Measurements from ENCODE around the gene IL17D.
"Not testable (repeated sequence)": the region's sequence is repeated elsewhere in the genome, so short reads cannot be mapped to it uniquely, and the experiment has no call there.

The IL17D gene, protein sequence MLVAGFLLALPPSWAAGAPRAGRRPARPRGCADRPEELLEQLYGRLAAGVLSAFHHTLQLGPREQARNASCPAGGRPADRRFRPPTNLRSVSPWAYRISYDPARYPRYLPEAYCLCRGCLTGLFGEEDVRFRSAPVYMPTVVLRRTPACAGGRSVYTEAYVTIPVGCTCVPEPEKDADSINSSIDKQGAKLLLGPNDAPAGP

DNA sequence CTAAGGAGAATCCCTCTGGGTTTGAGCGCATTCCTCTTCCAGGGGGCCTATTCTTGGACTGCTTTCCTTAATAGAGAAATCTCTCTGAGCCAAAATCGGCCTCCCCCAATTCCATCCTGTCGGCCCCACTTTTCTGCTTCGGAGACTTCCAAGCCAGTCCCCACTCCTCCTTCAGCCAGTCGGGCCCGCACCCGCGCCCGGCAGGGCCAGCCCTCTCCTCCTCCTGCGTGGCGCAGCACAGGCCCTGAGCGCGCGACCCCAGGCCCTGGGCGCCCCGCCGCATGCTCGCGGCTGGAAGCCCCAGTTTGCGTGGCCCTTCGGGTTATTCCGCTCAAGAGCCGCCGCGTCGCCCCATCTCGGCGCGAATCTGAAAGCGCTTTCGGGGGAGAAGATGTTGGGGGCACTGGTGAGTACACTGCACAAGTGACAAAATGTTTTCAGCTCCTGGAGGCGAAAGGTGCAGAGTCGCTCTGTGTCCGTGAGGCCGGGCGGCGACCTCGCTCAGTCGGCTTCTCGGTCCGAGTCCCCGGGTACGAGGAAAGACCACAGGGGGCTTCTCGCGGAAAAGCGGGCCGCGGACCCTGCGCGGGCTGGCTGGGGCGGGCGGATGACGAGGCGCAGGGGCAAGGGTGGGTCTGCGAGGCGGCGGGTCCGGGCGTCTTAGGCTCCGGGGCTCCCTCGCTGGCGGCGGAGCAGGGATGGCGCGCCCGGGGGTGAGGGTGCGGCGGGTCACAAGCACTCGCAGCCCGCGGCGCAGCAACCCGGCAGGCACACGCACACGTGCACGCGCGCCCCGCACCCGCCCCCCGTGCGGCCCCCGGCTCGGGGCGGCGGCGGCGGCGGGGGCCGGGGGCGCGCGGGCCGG is at the start of gene IL17D:
Gene IL17D, plus strand, starts transcription at position 785 of the 865 bp plus-strand sequence. CDS start 303 bp downstream, outside the sequence.
- DNase-seq = no peak

DNA sequence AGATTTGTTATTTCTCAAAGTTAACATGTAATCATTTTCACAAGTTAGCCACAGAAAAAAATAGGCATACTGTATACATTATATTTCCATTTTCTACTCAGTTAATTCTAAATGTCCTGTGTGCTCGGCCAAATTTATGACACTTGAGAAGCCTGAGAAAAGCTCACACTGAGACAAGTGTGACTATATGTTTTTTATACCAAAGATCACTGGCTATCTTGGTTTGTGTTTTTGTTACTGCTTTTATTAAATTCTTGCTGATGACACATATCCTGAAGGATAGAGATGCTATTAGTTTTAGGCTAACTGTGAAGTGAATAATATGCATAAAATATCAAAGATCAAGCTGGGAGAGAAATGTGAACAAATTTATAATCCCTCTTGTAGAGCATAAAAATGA is 49.3 kb upstream of the IL17D start:
- no peak for DNase-seq

DNA sequence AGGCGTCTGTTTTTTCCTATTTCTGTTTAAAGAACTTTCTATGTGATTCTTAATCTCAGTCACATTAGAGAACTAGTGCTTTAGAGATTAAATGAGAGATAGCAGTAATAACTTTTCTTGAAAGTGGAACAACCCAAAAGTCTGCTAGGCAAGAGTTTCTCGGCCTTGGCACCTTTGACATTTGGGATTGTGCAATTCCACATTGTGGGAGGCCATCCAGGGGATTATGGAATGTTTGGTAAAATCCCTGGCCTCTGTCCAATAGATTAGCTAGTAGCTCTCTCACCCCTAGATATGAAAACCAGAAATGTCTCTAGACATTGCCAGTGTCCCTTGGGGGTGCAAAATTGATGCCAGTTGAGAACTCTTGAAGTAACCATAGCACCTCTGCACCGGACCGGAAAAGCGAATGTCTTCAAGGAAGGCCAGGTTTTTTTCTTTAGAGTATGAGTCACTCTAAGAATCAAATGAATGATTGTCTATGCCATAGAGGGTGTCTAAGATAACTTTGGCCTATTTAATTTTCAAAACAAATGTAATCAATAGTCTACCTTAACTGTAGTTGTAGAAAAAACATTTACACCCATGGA is 45.0 kb upstream of the IL17D start:
- no peak for DNase-seq

DNA sequence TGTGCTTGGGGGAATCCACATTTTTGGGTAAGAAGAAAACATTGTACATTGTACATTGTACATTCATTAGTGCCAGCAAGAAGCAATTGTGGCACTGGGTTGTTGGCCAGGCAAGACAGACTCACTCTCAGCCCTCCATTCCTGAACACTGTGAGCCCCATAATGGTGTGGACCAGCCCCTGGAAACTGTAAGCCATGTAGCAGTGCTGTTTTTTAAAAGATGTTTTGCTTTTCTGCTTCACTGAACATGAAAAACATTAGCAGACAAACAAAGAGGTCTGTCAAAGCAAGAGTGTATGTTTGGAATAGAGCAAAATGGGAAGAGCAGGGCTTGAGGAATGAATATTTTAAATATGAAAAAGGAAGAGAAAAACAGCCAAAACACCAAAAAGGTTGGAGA is 39.1 kb upstream of the IL17D start:
- no peak for DNase-seq

DNA sequence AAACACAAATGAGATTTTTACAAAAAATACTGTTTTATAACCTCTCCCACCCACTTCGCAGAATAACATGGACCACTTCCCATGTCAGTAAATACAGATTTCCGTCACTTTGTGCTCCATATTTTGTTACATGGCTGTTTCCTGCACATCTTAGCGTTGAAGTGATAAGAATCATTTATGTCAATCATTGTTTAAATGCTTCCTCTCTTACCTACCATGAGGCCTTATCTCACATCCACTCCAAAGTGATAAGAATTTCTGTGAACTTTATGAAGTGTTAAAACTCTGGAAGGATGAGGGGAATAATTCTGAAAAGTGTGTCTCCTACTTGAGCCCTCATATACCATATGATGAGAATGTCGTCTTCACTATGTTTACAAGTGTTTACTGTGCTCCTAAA is 36.6 kb upstream of the IL17D start:
- DNase-seq = no peak

DNA sequence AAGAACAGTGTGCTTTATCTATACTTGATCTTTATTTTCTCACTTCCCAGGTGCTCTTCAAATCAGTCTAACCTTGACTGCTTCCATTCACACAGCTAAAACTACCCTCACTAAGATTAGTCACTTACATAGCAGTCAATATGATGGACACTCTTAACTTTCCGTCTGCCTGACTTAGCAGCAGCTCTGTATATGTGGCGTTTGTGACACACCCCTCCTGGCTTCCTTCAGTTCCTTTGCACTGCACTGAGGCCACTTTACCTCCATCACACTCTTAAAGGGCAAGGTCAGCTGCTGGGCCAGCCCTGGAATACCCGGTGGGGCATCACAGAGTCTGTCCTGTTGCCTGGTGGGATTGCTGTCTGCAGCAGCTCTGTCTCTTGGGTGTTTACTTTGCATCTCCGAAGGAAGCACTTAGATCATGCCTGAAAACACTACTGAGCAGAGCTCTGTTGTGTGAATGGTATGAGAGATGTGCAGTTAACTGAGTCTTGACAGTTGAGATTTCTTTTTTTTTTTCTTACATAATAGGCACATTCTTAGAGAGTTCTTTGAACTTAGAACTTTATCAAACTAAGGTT is 35.6 kb upstream of the IL17D start:
- DNase-seq = no peak

DNA sequence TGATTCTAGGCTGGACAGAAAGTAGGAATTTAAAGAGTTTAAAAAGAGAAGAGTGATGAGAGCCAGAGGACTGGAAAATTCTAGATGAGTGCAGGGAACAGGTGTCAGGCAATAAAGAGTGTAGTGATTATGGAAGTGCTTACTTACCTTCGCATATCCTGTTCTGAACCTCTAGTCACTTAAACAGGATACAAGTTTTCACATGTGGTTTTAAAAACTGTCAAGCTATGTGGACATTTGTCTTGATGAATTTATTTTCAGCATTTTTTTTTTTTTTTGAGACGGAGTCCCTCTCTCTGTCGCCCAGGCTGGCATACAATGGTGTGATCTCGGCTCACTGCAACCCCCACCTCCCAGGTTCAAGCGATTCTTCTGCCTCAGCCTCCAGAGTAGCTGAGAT is 34.3 kb upstream of the IL17D start:
- DNase-seq = no peak

DNA sequence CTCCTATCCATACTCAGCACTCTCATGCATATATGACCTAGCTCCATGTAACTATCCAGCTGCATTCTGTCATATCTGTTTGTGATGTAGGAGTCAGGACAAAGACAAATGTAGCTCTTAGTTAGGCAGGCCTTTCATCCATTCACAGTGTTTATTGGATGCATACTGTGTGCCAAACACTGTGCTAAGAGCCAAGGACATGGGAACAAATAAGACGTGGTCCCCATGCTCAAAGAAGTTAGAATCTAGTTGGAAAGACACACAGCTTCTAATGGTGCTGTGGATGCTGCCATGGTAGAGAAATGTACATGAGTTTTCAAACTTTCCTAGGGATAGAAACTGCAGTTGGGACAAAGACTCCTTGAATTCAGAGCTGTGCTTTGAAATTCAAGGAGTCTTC is 31.7 kb upstream of the IL17D start:
- no peak for DNase-seq

DNA sequence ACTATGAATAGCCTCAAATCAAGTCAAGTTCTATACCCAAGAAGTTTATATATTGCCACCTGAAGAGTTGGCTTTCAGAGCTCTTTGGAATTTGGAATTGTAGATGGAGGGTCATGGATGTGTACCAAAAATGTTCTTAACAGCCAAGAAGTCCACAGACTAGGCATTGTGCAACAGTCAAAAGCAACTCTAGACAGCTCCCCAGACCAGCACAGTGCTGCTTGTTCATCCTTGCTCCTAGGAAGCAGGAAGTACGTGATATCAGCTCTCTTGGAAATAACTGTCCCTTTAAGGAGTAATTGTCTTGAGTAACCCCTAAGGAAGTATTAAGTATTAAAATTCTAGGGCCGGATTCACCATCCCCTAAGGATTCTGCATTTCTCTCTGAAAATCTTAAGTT is 30.7 kb upstream of the IL17D start:
- DNase-seq = no peak

DNA sequence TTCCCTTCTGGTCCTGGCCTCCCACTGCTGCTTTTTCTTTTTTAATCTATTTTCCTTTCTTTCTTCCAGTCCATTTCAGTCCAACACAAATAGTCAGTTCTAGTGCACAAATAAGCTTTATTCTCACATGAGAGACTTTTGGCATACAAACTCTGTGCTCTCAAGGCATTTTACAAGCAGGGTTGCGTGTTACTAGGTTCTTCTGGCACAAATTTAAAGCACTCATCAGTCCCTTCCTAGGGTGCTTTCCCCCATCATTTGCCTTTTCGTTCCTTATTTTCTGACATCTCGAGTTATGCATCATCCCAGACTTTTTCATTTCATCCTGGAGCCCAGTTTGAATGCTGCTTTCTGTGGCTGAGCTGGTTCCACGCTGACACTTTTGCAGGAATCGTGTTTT is 29.8 kb upstream of the IL17D start:
- no peak for DNase-seq

DNA sequence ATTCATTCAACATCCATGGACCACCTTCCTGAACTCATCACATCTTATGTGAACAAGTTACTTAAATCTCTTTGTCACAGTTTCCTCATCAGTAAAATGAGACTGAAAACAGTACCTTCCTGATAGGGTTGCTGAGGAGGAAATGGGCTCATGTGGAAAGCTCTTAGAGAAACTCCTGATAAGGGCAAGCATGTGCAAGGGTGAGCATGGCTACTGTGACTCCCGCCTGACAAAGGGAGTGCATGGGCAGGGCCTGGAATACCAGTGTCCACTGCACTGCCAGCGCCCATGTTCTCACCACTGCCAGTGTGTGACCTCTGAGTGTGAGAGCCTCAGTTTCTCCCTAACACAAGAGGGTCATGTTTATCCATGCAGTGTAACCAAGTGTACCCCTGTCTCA is 27.3 kb upstream of the IL17D start:
- DNase-seq = no peak

DNA sequence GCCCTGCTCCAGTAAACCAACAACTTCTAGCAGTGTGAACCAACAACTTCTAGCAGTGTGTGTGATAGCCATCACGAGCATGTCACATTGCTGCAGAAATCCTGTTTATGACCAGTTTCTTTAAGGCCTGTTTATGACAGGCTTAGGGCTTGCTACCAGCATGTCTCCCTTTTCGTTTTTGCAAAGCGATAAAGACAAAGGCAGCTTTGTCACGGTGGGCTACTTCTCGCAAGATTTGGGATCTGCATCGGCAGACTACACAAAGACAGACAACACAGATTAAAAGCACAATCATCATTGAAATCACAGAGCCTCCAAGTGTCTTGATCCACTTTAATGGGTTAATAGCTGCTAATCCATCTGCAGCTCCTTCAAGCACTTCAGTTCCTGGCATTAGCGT is 24.9 kb upstream of the IL17D start:
- DNase-seq = not testable (repeated sequence)

DNA sequence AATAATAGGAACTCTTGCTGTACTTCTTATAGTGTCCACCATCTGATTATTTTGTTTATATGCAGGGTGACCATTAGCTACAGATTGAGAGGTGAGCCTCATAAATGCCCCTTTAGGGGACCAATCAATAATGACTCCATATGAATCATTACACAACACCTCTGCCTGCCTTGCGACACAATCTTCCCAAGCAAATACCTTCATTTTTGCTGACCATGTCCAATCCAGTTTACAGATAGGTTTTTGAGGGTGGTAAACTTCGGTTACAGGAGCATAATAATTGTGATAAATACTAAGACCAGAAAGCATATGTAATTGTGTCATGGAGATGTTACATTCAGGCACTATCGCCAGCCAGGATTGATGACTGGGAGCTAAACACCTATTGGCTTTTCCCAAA is 23.6 kb upstream of the IL17D start:
- DNase-seq = no peak

DNA sequence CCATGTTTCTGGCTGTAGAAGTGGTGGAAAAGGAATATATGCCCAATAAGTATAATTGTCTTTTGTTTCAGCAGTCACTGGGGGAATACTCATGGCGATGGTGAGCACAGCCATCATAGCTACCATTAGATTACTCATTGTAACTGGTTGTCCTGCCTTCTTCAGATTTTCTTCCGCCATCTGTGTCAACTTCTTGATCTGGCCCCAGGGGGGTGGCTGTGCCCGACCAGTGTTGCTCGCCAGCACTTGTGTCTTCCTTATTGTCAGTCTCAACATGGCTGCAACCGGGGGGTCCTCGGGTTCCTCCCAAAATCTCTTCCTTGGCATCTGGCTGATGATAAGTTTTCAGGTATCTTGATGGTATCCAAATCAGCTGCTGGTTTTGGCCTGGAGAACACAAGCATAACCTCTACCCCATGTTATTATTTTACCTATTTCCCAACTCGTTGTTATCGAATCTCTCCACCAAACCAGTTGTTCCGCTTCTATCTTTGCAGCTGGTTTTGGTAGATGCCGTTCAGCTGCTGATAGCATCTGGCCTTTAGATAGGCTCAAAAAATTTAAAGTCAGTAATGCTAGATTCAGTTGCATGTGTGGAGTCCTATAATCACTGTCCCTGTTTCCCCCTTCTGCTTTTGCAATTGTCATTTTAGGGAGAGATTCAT is 23.0 kb upstream of the IL17D start:
- DNase-seq = no peak

DNA sequence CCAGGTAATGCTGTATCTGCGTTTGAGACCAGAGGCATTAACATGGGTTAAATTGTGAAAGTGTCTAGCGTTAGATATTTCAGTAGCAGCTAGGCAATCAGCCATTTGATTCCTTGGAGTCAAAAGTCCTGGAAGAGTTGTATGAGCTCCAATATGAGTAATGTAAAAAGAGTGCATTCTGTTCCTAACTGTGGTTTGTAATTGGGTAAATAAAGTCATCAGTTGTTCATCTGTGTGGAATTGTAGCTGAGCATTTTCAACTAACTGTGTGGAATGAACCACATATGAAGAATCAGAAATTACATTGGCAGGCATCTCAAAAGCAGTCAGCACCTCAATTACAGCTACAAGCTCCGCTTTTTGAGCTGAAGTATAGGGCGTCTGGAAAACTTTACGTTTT is 22.0 kb upstream of the IL17D start:
- DNase-seq = not testable (repeated sequence)

DNA sequence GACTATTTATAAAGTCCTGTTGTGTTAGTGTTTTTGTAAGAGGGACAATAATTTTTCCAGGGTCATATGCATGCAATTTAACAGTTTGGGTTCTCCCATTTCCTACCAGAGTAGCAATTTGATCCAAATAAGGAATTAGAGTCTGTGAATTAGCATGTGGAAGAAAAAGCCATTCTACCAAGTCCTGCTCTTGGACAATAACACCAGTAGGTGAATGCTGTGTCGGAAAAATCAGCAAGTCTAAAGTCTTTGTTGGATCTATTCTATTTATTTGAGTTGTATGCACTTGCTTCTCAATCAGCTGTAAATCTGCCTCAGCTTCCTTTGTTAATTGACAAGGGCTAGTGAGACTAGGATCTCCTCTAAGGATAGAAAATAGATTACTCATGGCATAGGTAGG is 21.4 kb upstream of the IL17D start:
- DNase-seq = no peak

DNA sequence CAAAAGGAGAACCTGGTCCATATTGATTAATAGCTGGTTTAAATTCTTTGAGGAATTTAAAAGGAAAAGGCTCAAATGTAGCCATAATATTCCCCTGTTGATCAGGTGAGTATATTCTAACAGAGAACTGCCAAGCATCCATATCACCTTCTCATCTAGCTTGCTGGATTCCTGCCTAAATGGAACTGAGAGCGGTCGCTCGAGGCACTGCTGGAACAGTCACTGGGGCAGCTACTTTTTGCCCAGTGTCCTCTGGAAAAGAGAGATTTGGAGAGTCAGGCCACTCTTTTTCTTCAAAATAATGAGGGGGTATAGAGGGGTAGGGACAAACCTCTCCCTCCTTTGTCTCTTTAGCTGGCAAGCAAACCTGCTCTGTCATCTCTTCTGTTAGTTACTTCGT is 19.5 kb upstream of the IL17D start:
- no peak for DNase-seq

DNA sequence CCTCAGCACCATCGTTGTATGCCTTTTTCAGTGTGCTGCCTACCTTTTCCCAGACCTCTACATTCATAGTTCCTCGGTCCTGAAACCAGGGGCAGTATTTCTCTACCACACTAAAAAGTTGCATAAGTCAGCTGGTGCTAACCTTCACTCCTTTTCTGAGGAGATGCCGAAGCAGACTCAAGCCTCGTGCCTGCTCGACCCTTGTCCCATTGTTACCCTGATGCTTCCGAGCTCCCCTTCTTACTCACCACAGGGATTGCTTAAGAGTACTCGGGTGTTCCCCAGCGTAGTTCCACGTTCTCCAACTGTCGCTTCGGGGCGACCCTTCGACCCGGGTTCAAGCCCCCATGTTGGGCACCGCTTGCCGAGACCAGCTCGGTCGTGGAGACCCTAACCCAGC is 19.0 kb upstream of the IL17D start:
- DNase-seq = no peak

DNA sequence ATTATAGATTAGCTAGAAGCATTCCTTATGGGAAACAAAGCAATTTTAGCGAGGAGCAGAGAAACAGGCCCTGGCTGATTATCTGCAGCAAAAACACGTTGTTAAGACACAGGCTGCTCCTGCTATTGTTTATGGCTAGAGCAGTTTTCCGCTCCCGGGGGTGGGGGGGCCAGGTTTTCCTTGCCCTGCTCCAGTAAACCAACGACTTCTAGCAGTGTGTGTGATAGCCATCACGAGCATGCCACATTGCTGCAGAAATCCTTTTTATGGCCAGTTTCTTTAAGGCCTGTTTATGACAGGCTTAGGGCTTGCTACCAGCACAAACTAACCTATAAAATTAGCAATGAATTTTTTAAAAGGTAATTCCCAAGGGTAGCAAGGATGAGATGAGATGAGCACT is 18.4 kb upstream of the IL17D start:
- DNase-seq = no peak

DNA sequence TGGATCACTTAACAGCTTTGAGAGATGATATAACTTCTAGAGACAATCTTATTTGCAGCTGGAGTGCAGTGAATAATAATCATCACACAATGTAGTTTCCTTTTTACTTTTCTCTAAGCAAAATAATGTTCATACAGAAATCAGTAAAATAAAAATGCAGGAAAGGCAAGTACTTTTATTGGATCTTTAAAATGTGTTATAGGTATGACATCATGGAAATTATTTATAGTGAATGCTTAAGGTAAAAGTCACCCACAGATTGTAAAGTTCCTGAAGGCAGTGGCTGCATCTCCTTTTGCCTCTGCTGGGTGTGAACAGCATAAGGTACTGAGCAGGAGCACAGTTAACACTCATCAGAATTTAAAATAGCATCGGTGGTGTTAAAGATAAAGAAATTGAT is 17.3 kb upstream of the IL17D start:
- DNase-seq = no peak

DNA sequence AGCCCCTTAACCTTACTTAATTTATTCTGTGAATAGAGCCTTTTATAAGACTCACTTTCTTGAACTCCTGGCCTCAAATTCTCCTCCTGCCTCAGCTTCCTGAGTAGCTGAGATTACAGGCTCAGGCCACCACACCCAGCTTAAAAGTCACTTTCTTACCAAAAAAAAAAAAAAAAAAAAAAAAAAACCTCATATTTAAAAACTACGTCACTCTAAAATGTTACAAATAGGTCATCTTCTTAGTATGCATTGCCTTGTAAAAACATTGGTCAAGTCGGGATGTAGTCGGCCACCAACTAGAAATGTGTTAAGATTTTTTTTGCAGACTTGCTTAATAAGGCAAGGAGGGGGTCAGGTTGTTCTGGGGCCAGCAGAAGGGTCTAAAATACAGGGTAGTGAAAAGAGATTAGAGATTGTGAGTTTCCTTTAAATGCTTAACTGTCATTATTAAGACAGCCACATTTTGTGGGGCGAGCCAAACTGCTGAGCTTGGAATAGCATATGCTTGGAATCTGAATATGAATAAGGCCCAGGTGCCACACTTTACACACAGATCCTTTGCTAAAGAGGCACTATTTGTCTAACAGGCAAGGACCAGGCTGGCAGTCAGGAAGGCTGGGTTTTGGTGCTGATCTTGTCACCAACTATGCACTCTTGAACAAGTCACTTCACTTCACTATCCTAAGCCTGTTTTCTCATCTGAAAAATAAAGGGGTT is 16.5 kb upstream of the IL17D start:
- DNase-seq = no peak

DNA sequence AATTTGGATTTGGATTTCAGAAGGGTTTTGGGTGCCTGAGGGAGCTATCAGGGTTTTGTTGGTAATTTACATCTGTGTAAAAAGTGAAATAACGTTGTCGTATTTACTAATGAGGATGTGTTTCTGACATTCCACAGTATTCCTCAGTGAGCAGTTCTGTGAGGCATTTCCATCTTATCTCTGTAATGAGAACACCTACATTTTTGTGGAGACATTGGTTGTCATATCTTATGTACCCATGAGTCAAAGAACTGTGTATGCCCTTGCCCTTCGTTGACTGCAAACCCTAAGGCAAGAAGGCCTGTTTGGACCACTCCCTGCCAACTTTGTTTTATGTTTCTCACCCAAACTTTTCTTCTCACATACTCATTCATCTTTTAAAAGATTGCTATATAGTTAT is 14.2 kb upstream of the IL17D start:
- no peak for DNase-seq

DNA sequence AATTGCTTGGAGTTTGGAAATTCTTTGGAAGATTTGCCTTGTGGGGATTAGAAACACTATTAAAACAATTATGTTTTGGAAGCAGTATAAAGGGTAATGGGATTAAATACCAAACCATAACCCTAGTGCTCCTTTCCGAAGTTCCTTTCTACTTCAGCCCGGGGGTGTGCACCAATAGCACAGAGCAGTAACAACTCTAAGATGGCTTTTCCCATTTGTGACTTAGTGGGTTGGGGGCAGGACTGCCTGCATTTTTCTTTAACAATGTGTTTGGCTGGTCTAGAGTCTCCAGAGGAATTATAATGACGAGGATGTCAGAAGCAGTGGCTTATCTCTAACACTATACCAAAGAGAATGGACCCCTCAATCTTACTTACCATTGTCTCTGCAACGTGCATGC is 11.9 kb upstream of the IL17D start:
- no peak for DNase-seq

All from DMS 273 treated with DMSO at 0.1 percent for 48 hours (cell line).